HG02938 (cell line): ENCODE results near the gene POLD2.
A peak's percentile ranks its signal among the peaks of the same experiment; 100 is the strongest.
"Not testable (repeated sequence)": the region's sequence is repeated elsewhere in the genome, so short reads cannot be mapped to it uniquely, and the experiment has no call there.

Source experiments
- ATAC-seq: cut with Tn5 transposase; IDR thresholded peaks from one replicate; pipeline ENCODE4 v1.9.1; 2021; ENCODE audit warnings: mild to moderate bottlenecking, moderate library complexity; ENCODE audit not compliant: unreplicated experiment

POLD2 gene

GRCh38 chr7:44123190-44124003 is at the start of gene POLD2:
Gene POLD2 (minus strand): TSS chr7:44123548. CDS start chr7:44122053, 1,495 bp downstream.
- ATAC-seq = peak; percentile 97

GRCh38 chr7:44172803-44173424 is 49.6 kb upstream of the POLD2 start:
- no peak for ATAC-seq

GRCh38 chr7:44172352-44172751 is 49.0 kb upstream of the POLD2 start:
- no peak for ATAC-seq

GRCh38 chr7:44171901-44172300 is 48.6 kb upstream of the POLD2 start:
- ATAC-seq = not testable (repeated sequence)

GRCh38 chr7:44167920-44168319 is 44.6 kb upstream of the POLD2 start:
- ATAC-seq = no peak

- ATAC-seq = no peak
These were observed 40.2 kb upstream of the POLD2 start for GRCh38 chr7:44163591-44163990.

GRCh38 chr7:44162785-44163395 is 39.5 kb upstream of the POLD2 start:
- no peak for ATAC-seq

GRCh38 chr7:44162179-44162578 is 38.8 kb upstream of the POLD2 start:
- ATAC-seq = no peak

GRCh38 chr7:44161371-44161770 is 38.0 kb upstream of the POLD2 start:
- no peak for ATAC-seq

- ATAC-seq = no peak
These were observed 36.7 kb upstream of the POLD2 start for GRCh38 chr7:44159824-44160630.

- ATAC-seq = no peak
These were observed 35.7 kb upstream of the POLD2 start for GRCh38 chr7:44158873-44159631.

GRCh38 chr7:44158096-44158872 is 34.9 kb upstream of the POLD2 start:
- no peak for ATAC-seq

- ATAC-seq = no peak
These were observed 34.0 kb upstream of the POLD2 start for GRCh38 chr7:44157116-44158080.

GRCh38 chr7:44156453-44157010 is 33.2 kb upstream of the POLD2 start:
- no peak for ATAC-seq

- ATAC-seq = no peak
These were observed 32.1 kb upstream of the POLD2 start for GRCh38 chr7:44155191-44156185.

- no peak for ATAC-seq
These were observed 31.4 kb upstream of the POLD2 start for GRCh38 chr7:44154703-44155102.

- no peak for ATAC-seq
These were observed 30.6 kb upstream of the POLD2 start for GRCh38 chr7:44153948-44154335.
